ENCODE data around the gene SUGCT.

- TF ChIP-seq CTCF (IDR thresholded peaks at IDR 0.05; ENCODE audit: insufficient read depth, low read length) (no peak), POLR2AphosphoS5 (IDR thresholded peaks at IDR 0.05; ENCODE audit: low read depth) (no peak), REST (IDR thresholded peaks at IDR 0.05; ENCODE audit: insufficient replicate concordance, low read depth) (no peak)
These were observed 62.7 kb downstream of the SUGCT start for GRCh38 chr7:40197527-40197926.
